Hematopoietic multipotent progenitor cell treated with erythropoietin and hydrocortisone succinate and interleukin-3 and kit ligand, for 6 days (in vitro differentiated cells): ENCODE data around the gene TXNRD1.
A peak's percentile ranks its signal among the peaks of the same experiment; 100 is the strongest.
"Not testable (repeated sequence)": the region's sequence is repeated elsewhere in the genome, so short reads cannot be mapped to it uniquely, and the experiment has no call there.

Experiments
- DNase-seq: peaks from one replicate; pipeline ENCODE4 v3.0.0-alpha.2; 2015

The TXNRD1 gene

DNA sequence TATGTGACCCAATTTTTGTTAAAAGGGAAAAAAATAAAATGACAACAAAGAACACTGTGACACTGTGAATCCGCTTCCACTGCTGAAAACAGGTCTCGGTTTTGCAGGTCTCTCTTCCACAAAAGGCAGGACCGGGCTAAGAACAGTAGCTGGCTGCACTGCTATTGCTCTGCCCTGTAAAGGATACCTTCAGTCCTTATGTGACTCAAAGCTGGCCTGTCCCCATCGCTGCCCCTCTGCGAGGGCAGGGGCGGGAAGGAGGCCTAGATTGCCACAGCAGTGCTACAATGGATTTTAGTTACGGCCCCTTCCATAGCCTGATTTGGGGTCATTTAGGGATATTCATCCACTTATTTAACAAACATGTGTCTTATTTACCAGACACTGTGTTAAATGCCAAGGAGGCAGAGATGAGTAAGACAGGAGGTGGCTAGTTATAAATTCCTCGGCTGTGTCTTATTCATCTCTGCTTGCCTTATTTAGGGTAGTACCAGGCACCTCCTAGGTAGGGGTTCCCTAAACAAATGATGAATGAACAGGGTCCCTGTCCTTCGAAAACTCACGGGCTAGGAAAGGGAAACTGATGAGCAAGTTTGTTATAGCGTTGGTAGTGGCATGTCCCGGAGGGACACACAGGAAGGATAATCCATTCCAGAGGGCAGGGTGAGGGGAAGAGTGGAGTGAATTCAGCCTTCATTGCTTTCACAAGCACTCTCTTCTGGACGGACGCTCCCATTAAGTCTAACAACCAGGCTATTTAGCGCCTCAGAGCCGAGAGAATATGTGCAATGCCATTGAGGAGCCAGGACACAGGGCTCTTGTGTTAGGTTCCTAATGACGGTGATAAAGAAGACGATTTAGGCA is 161.3 kb downstream of the TXNRD1 start:
- DNase-seq = no peak

- DNase-seq = no peak
Observed at GRCh38 chr12:104377514-104377812, 161.9 kb downstream of the TXNRD1 start.

DNA sequence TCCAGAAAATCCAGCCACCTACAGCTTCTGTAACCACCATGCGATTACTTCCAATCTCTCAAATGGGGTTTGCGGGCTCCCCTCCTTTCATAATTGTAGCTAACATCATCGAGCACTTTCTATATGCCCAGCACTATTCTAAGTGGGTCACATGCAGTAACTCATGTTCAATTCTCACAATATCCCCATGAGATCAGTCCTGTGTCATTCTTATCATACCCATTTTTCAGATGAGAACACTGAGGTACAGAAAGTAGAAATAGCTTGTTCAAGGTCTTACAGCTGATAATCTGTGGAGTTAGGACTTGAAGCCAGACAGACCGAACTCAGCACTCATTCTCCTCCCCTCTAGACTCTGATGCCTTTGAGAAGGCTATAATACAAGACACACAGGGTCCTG is 162.8 kb downstream of the TXNRD1 start:
- no peak for DNase-seq

- DNase-seq = no peak
Observed at GRCh38 chr12:104381341-104381730, 165.8 kb downstream of the TXNRD1 start.

GRCh38 chr12:104381731-104382480 is 166.3 kb downstream of the TXNRD1 start:
- peak; percentile 94 for DNase-seq

GRCh38 chr12:104384141-104384880 is 168.7 kb downstream of the TXNRD1 start:
- no peak for DNase-seq

- DNase-seq = no peak
Observed at GRCh38 chr12:104385510-104385909, 169.9 kb downstream of the TXNRD1 start.

GRCh38 chr12:104386461-104386860 is 170.9 kb downstream of the TXNRD1 start:
- DNase-seq = no peak

- DNase-seq = no peak
Observed at GRCh38 chr12:104387190-104387589, 171.6 kb downstream of the TXNRD1 start.

DNA sequence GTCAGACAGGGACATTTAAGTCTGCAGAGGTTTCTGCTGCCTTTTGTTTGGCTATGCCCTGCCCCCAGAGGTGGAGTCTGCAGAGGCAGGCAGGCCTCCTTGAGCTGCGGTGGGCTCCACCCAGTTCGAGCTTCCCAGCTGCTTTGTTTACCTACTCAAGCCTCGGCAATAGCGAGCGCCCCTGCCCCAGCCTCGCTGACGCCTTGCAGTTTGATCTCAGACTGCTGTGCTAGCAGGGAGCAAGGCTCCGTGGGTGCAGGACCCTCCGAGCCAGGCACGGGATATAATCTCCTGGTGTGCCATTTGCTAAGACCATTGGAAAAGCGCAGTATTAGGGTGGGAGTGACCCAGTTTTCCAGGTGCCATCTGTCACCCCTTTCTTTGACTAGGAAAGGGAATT is 178.5 kb downstream of the TXNRD1 start:
- not testable (repeated sequence) for DNase-seq
